Thyroid gland (tissue), 4 donors: Measurements from ENCODE around the gene CDCA5. TPM values are rescaled to one million over a fixed set of nuclear protein-coding genes. Genes with fewer than 3 reads are reported as not detected.

Experiments
- DNase-seq, 2 donors: peaks; one replicate each; pipeline ENCODE4 v3.0.0-alpha.2; 2019
- H3K27ac ChIP-seq, 3 donors: fragments of 200-600 bp; sonication (generic); 1 replicate in 2 of 3; 2 replicates in 1 of 3; pipeline ENCODE4 v1.5.1; 2016 to 2019; ENCODE audit warnings: mild to moderate bottlenecking in 1 of 3, moderate library complexity in 1 of 3
- H3K27me3 ChIP-seq: fragments of 200-600 bp; sonication (generic); one replicate; pipeline ENCODE4 v1.5.1; 2019
- H3K36me3 ChIP-seq, 2 donors: fragments of 200-600 bp; sonication (generic); one replicate each; pipeline ENCODE4 v1.5.1; 2016 to 2019
- H3K4me1 ChIP-seq, 2 donors: fragments of 200-600 bp; sonication (generic); one replicate each; pipeline ENCODE4 v1.5.1; 2017 to 2019
- H3K4me3 ChIP-seq, 3 donors: fragments of 200-600 bp; sonication (generic); replicated peaks in 1 of 3; 1 replicate in 2 of 3; 2 replicates in 1 of 3; pipeline ENCODE4 v1.5.1; 2016; ENCODE audit warnings: mild to moderate bottlenecking in 1 of 3
- H3K9me3 ChIP-seq: fragments of 200-600 bp; sonication (generic); one replicate; pipeline ENCODE4 v1.5.1; 2017
- CTCF ChIP-seq, 6 experiments: fragments of 200-600 bp in 3 of 6; fragments of 450-650 bp in 3 of 6; sonication (generic) in 3 of 6; IDR thresholded peaks; one replicate each; pipeline ENCODE4 v1.5.1; 2016 to 2019; ENCODE audit warnings: antibody characterized with exemption in 6 of 6, mild to moderate bottlenecking in 2 of 6, inconsistent platforms in 1 of 6, moderate library complexity in 1 of 6
- POLR2A ChIP-seq, 2 donors: fragments of 450-650 bp; IDR thresholded peaks; one replicate each; pipeline ENCODE4 v1.6.1; 2017; ENCODE audit warnings: antibody characterized with exemption in 2 of 2, mild to moderate bottlenecking in 2 of 2, moderate library complexity in 1 of 2
- WGBS, 2 donors: methylation state at CpG; one replicate each; pipeline ENCODE4 v1.1.5; 2017; 5-methylcytosine and 5-hydroxymethylcytosine counted together
- intact Hi-C: fragments of 100-400 bp; cut with DNase I; formaldehyde crosslinking; loops from one replicate; pipeline ENCODE4 v1.15.1; 2023
- total RNA-seq, 4 donors: library from RNA; depleted of rRNA; stranded (reverse); fragments of >200 nt; gene quantifications; one replicate each; pipeline ENCODE4 v1.2.3, GENCODE V29; 2016

CDCA5 gene
- total RNA-seq: 1 to 10 TPM in 1 of 4 donors, under 1 TPM in 2, not detected in 1; 0.71 to 1.8 (median 0.81) TPM

- Histone ChIP-seq H3K9me3 (no peaks in the 10 kb centered on the region), H3K36me3 (peaks cover 7 to 22% of the 10 kb centered on the region in 2 donors), H3K4me3 (peak within 1 kb of the TSS; percentile 44 to 82 (median 56)), H3K27ac (peak within 1 kb of the TSS; percentile 84 to 92 (median 87)), H3K27me3 (no peaks in the 10 kb centered on the region), H3K4me1 (peaks cover 8 to 17% of the 10 kb centered on the region in 2 donors)
- TF ChIP-seq CTCF (IDR thresholded peaks at IDR 0.05) (no peak), POLR2A (IDR thresholded peaks at IDR 0.05) (peak in 1 of 2 donors; percentile 70)
- peak; percentile 94 for DNase-seq
- 1 to 2% methylated on average over 46 to 51 of the region's 79 CpGs for WGBS, 2 donors
- intact Hi-C loops: loop anchor here (2.0 kb wide), 1 partner anchor 69 kb away; the partner anchor contains the start of gene ARL2
These were observed at the start of gene CDCA5, which contains the start of gene ZFPL1 for GRCh38 chr11:65083834-65084597. TSS of gene CDCA5 (minus strand) at chr11:65084040. CDS start at chr11:65083978, 62 bp downstream. TSS of gene ZFPL1 (plus strand) at chr11:65084222. CDS start at chr11:65084699, 477 bp downstream.

- peak overlapping the region in 1 of 3 donors; percentile 96 for H3K27ac ChIP-seq
- WGBS, 2 donors: 40 to 44% methylated on average over 18 of the region's 18 CpGs
These were observed 49.3 kb upstream of the CDCA5 start for GRCh38 chr11:65132988-65133700.

GRCh38 chr11:65132238-65132987 lies 48.6 kb upstream of the CDCA5 start:
- intact Hi-C loops: loop anchor here (5.0 kb wide), 1 partner anchor 50 kb away; the partner anchor contains the start of gene CAPN1
- WGBS, 2 donors: 74 to 76% methylated on average over 7 to 9 of the region's 10 CpGs
- Histone ChIP-seq H3K4me1 (peaks cover 23 to 27% of the 10 kb centered on the region in 2 donors), H3K27ac (no peak overlapping the region), H3K4me3 (no peak overlapping the region), H3K9me3 (no peaks in the 10 kb centered on the region), H3K36me3 (peaks cover 51 to 55% of the 10 kb centered on the region in 2 donors), H3K27me3 (no peaks in the 10 kb centered on the region)
- no peak for TF ChIP-seq CTCF (IDR thresholded peaks at IDR 0.05)
- no peak for TF ChIP-seq POLR2A (IDR thresholded peaks at IDR 0.05)
- DNase-seq: no peak

More at GRCh38 chr11:65132988-65133700, 49.3 kb upstream of the CDCA5 start:
- Histone ChIP-seq H3K36me3 (peaks cover 44 to 48% of the 10 kb centered on the region in 2 donors), H3K27me3 (no peaks in the 10 kb centered on the region), H3K4me1 (peaks cover 24 to 29% of the 10 kb centered on the region in 2 donors), H3K9me3 (no peaks in the 10 kb centered on the region), H3K4me3 (peak overlapping the region; percentile 50 to 90 (median 66))
- peak; percentile 77 to 81 for DNase-seq
- TF ChIP-seq CTCF (IDR thresholded peaks at IDR 0.05) (no peak), POLR2A (IDR thresholded peaks at IDR 0.05) (no peak)
- intact Hi-C loops: loop anchor here (5.0 kb wide), 1 partner anchor 49 kb away; the partner anchor contains the start of gene CAPN1

GRCh38 chr11:65131895-65132237 lies 48.0 kb upstream of the CDCA5 start:
- intact Hi-C loops: loop anchor here (5.0 kb wide), 1 partner anchor 50 kb away; the partner anchor contains the start of gene CAPN1
- no peak overlapping the region for H3K4me3 ChIP-seq
- H3K27ac ChIP-seq: no peak overlapping the region
- H3K9me3 ChIP-seq: no peaks in the 10 kb centered on the region
- 90 to 94% methylated on average over 6 of the region's 6 CpGs for WGBS, 2 donors
- H3K27me3 ChIP-seq: no peaks in the 10 kb centered on the region
- H3K4me1 ChIP-seq: peaks cover 20 to 22% of the 10 kb centered on the region in 2 donors
- DNase-seq: no peak
- no peak for TF ChIP-seq CTCF (IDR thresholded peaks at IDR 0.05)
- peaks cover 57 to 61% of the 10 kb centered on the region in 2 donors for H3K36me3 ChIP-seq
